Endothelial cell of coronary artery (primary cell): Measurements from ENCODE around the gene IRF8. TPM values are rescaled to one million over a fixed set of nuclear protein-coding genes. Genes with fewer than 3 reads are reported as not detected.

ENCODE experiments used
- total RNA-seq: library from RNA; depleted of rRNA; stranded (reverse); fragments of >200 nt; gene quantifications from 2 replicates; pipeline ENCODE4 v1.2.3, GENCODE V29; 2014

IRF8 gene, protein sequence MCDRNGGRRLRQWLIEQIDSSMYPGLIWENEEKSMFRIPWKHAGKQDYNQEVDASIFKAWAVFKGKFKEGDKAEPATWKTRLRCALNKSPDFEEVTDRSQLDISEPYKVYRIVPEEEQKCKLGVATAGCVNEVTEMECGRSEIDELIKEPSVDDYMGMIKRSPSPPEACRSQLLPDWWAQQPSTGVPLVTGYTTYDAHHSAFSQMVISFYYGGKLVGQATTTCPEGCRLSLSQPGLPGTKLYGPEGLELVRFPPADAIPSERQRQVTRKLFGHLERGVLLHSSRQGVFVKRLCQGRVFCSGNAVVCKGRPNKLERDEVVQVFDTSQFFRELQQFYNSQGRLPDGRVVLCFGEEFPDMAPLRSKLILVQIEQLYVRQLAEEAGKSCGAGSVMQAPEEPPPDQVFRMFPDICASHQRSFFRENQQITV
- total RNA-seq, result under 0.01 TPM in 1 of 2 replicates, not detected in the other

DNA sequence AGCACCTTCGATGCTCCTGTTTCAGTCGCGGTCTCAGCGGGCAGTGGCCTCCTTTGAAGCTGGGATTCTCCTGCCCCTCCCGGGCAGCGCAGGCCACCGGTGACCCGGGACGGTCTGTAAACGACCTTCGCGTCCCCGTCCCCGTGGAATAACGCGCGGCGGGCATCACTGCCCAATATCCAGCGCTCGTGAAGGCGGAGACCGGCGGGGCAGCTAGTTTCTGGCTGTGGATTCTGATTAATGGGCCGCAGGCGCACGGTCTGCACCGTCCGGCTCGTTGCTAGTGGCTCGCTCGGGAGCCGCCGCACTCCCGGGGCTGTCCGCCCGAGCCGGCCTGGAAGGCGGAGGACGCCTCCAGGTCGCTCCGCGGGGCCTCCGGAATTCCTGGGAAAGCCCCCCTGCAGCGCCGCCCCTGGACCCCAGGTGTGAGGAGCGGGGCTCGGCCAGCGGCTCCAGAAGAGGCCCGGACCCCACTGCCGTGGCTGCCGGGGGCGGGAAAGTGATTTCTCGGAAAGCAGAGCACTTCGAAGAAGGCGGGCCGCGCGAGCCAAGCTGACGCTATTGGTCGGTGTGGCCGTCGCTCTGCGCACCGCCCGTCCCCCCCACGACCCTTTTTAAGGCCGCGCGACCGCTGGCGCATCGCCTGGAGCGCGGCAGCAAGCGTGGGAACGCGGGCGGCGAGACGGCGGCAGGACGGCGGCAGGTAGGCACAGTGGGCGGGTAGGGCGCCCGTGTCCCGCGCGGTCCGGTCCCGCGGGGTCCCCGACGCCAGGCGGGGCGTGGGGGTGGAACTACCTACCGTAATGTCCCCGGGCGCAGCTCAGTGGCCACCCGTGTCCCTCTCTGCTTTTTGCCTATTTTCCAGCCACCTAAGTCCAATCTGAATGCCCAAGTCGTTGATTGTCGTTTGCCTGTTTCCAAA is at the start of gene IRF8:
Gene IRF8 (plus strand): TSS at position 642 of the 922 bp plus-strand sequence. CDS start 3,854 bp downstream, outside the sequence.

Other genes starting within 250 kb of the IRF8 start
- gene GINS2, start 210.2 kb upstream of the IRF8 start, total RNA-seq, result 4.2 and 10.6 TPM in 2 replicates
- gene C16orf74, start 148.1 kb upstream of the IRF8 start, total RNA-seq, result 17.4 and 21.0 TPM in 2 replicates
- gene EMC8, start 99.6 kb upstream of the IRF8 start, total RNA-seq, result 26.3 and 31.9 TPM in 2 replicates
- gene COX4I1, start 99.5 kb upstream of the IRF8 start, total RNA-seq, result 504 and 605 TPM in 2 replicates